ENCODE results near the gene TEX264. TPM values are rescaled to one million over a fixed set of nuclear protein-coding genes. Genes with fewer than 3 reads are reported as not detected.

The TEX264 gene
- total RNA-seq, 1 donor from 2014 or later: 65.2 TPM

GRCh38 chr3:51748327-51748726 lies 77.3 kb downstream of the TEX264 start:
- DNase-seq (ENCODE audit: extremely low spot score, unreplicated experiment): no peak
- Mint-ChIP-seq H3K27ac (ENCODE audit: unreplicated experiment) (no peak overlapping the region), H3K36me3 (ENCODE audit: unreplicated experiment) (no peaks in the 10 kb centered on the region), H3K4me3 (ENCODE audit: unreplicated experiment) (no peak overlapping the region), H3K27me3 (ENCODE audit: unreplicated experiment) (peaks cover 3% of the 10 kb centered on the region), H3K9me3 (ENCODE audit: unreplicated experiment) (no peaks in the 10 kb centered on the region), H3K4me1 (ENCODE audit: unreplicated experiment) (no peaks in the 10 kb centered on the region)
- no peak for TF ChIP-seq CTCF (IDR thresholded peaks at IDR 0.05)

GRCh38 chr3:51750878-51751277 lies 79.8 kb downstream of the TEX264 start:
- no peak for TF ChIP-seq CTCF (IDR thresholded peaks at IDR 0.05)
- H3K27me3 Mint-ChIP-seq (ENCODE audit: unreplicated experiment): peaks cover 5% of the 10 kb centered on the region
- no peak overlapping the region for H3K27ac Mint-ChIP-seq (ENCODE audit: unreplicated experiment)
- no peaks in the 10 kb centered on the region for H3K36me3 Mint-ChIP-seq (ENCODE audit: unreplicated experiment)
- H3K4me3 Mint-ChIP-seq (ENCODE audit: unreplicated experiment): no peak overlapping the region
- H3K4me1 Mint-ChIP-seq (ENCODE audit: unreplicated experiment): no peaks in the 10 kb centered on the region
- H3K9me3 Mint-ChIP-seq (ENCODE audit: unreplicated experiment): peaks cover 5% of the 10 kb centered on the region
- no peak for DNase-seq (ENCODE audit: extremely low spot score, unreplicated experiment)

- Mint-ChIP-seq H3K27ac (ENCODE audit: unreplicated experiment) (no peak overlapping the region), H3K36me3 (ENCODE audit: unreplicated experiment) (no peaks in the 10 kb centered on the region), H3K4me1 (ENCODE audit: unreplicated experiment) (no peaks in the 10 kb centered on the region), H3K4me3 (ENCODE audit: unreplicated experiment) (no peak overlapping the region), H3K27me3 (ENCODE audit: unreplicated experiment) (peaks cover 7% of the 10 kb centered on the region), H3K9me3 (ENCODE audit: unreplicated experiment) (peaks cover 5% of the 10 kb centered on the region)
- DNase-seq (ENCODE audit: extremely low spot score, unreplicated experiment): no peak
- no peak for TF ChIP-seq CTCF (IDR thresholded peaks at IDR 0.05)
Measured at GRCh38 chr3:51751287-51751686, 80.2 kb downstream of the TEX264 start.

Other genes starting within 250 kb of the TEX264 start
- 16.8 and 17.5 TPM in 2 replicates for gene DCAF1, start 171.2 kb upstream of the TEX264 start, total RNA-seq
- 27.3 and 28.3 TPM in 2 replicates for gene RAD54L2, start 132.5 kb upstream of the TEX264 start, total RNA-seq
- gene GRM2, start 35.8 kb downstream of the TEX264 start, total RNA-seq: 0.10 and 0.32 TPM in 2 replicates
- gene IQCF6, start 108.0 kb downstream of the TEX264 start, total RNA-seq: not detected in 2 replicates
- gene IQCF2, start 190.4 kb downstream of the TEX264 start, total RNA-seq: not detected in 2 replicates
- gene IQCF5, start 204.3 kb downstream of the TEX264 start, total RNA-seq: not detected in 2 replicates
- gene IQCF1, start 232.1 kb downstream of the TEX264 start, total RNA-seq: not detected in 2 replicates

Data from osteocyte (in vitro differentiated cells).